ENCODE data around the gene POLR3K.

POLR3K gene

GRCh38 chr16:85407-85782, 32.0 kb upstream of the POLR3K start:
- no peak overlapping the region for H3K4me3 Mint-ChIP-seq
- no peaks in the 10 kb centered on the region for H3K9me3 Mint-ChIP-seq
- H3K4me1 Mint-ChIP-seq (ENCODE audit: low read depth) = peaks cover 42% of the 10 kb centered on the region
- H3K27me3 Mint-ChIP-seq = no peaks in the 10 kb centered on the region
- H3K36me3 Mint-ChIP-seq (ENCODE audit: low read depth) = peaks cover 77% of the 10 kb centered on the region
- peak overlapping the region; percentile 88 for H3K27ac Mint-ChIP-seq
- no peak for DNase-seq

GRCh38 chr16:84718-85406, 31.5 kb upstream of the POLR3K start:
- H3K27me3 Mint-ChIP-seq = no peaks in the 10 kb centered on the region
- peak overlapping the region; percentile 88 for H3K27ac Mint-ChIP-seq
- H3K4me1 Mint-ChIP-seq (ENCODE audit: low read depth) = peaks cover 45% of the 10 kb centered on the region
- peak overlapping the region; percentile 56 for H3K4me3 Mint-ChIP-seq
- H3K9me3 Mint-ChIP-seq = no peaks in the 10 kb centered on the region
- peak; percentile 75 for DNase-seq
- peaks cover 77% of the 10 kb centered on the region for H3K36me3 Mint-ChIP-seq (ENCODE audit: low read depth)

GRCh38 chr16:83781-84615, 30.6 kb upstream of the POLR3K start:
- H3K27me3 Mint-ChIP-seq = no peaks in the 10 kb centered on the region
- H3K36me3 Mint-ChIP-seq (ENCODE audit: low read depth) = peaks cover 79% of the 10 kb centered on the region
- peaks cover 53% of the 10 kb centered on the region for H3K4me1 Mint-ChIP-seq (ENCODE audit: low read depth)
- DNase-seq = no peak
- H3K4me3 Mint-ChIP-seq = peak overlapping the region; percentile 56
- no peaks in the 10 kb centered on the region for H3K9me3 Mint-ChIP-seq
- peak overlapping the region; percentile 88 for H3K27ac Mint-ChIP-seq

- no peak for DNase-seq
- Mint-ChIP-seq H3K4me1 (ENCODE audit: low read depth) (peaks cover 58% of the 10 kb centered on the region), H3K27me3 (no peaks in the 10 kb centered on the region), H3K4me3 (no peak overlapping the region), H3K9me3 (no peaks in the 10 kb centered on the region), H3K36me3 (ENCODE audit: low read depth) (peaks cover 77% of the 10 kb centered on the region), H3K27ac (peak overlapping the region; percentile 22)
These were observed 29.7 kb upstream of the POLR3K start for GRCh38 chr16:83060-83603.

GRCh38 chr16:79151-80054, 26.0 kb upstream of the POLR3K start:
- Mint-ChIP-seq H3K9me3 (no peaks in the 10 kb centered on the region), H3K27me3 (peaks cover 7% of the 10 kb centered on the region), H3K4me3 (peak overlapping the region; percentile 88), H3K4me1 (ENCODE audit: low read depth) (peaks cover 55% of the 10 kb centered on the region), H3K36me3 (ENCODE audit: low read depth) (peaks cover 41% of the 10 kb centered on the region), H3K27ac (peak overlapping the region; percentile 93)
- DNase-seq = no peak

GRCh38 chr16:78444-79150, 25.2 kb upstream of the POLR3K start:
- DNase-seq = no peak
- Mint-ChIP-seq H3K27me3 (peaks cover 15% of the 10 kb centered on the region), H3K27ac (peak overlapping the region; percentile 93), H3K4me1 (ENCODE audit: low read depth) (peaks cover 47% of the 10 kb centered on the region), H3K9me3 (no peaks in the 10 kb centered on the region), H3K4me3 (peak overlapping the region; percentile 88), H3K36me3 (ENCODE audit: low read depth) (peaks cover 33% of the 10 kb centered on the region)

GRCh38 chr16:77807-78443, 24.5 kb upstream of the POLR3K start, which contains the start of gene MPG:
Gene MPG, plus strand, starts transcription at chr16:78225. Its CDS starts 85 bp downstream, at chr16:78310.
- peak within 1 kb of the TSS; percentile 88 for H3K4me3 Mint-ChIP-seq
- peaks cover 28% of the 10 kb centered on the region for H3K36me3 Mint-ChIP-seq (ENCODE audit: low read depth)
- peaks cover 41% of the 10 kb centered on the region for H3K4me1 Mint-ChIP-seq (ENCODE audit: low read depth)
- peak within 1 kb of the TSS; percentile 93 for H3K27ac Mint-ChIP-seq
- peaks cover 22% of the 10 kb centered on the region for H3K27me3 Mint-ChIP-seq
- peak; percentile 92 for DNase-seq
- no peaks in the 10 kb centered on the region for H3K9me3 Mint-ChIP-seq

GRCh38 chr16:77273-77806, 23.9 kb upstream of the POLR3K start:
- Mint-ChIP-seq H3K9me3 (no peaks in the 10 kb centered on the region), H3K27ac (peak overlapping the region; percentile 79), H3K36me3 (ENCODE audit: low read depth) (peaks cover 26% of the 10 kb centered on the region), H3K27me3 (peaks cover 24% of the 10 kb centered on the region), H3K4me3 (peak overlapping the region; percentile 80), H3K4me1 (ENCODE audit: low read depth) (peaks cover 40% of the 10 kb centered on the region)
- peak; percentile 69 for DNase-seq

GRCh38 chr16:76535-77272, 23.3 kb upstream of the POLR3K start:
- H3K4me1 Mint-ChIP-seq (ENCODE audit: low read depth) = peaks cover 42% of the 10 kb centered on the region
- peak overlapping the region; percentile 79 for H3K27ac Mint-ChIP-seq
- H3K9me3 Mint-ChIP-seq = no peaks in the 10 kb centered on the region
- peak overlapping the region; percentile 80 for H3K4me3 Mint-ChIP-seq
- peaks cover 26% of the 10 kb centered on the region for H3K27me3 Mint-ChIP-seq
- DNase-seq = no peak
- H3K36me3 Mint-ChIP-seq (ENCODE audit: low read depth) = peaks cover 26% of the 10 kb centered on the region

- Mint-ChIP-seq H3K4me1 (ENCODE audit: low read depth) (peaks cover 41% of the 10 kb centered on the region), H3K36me3 (ENCODE audit: low read depth) (peaks cover 22% of the 10 kb centered on the region), H3K27ac (no peak overlapping the region), H3K9me3 (no peaks in the 10 kb centered on the region), H3K27me3 (peaks cover 33% of the 10 kb centered on the region), H3K4me3 (peak overlapping the region; percentile 80)
- no peak for DNase-seq
These were observed 22.4 kb upstream of the POLR3K start for GRCh38 chr16:75580-76501.

GRCh38 chr16:74747-75334, 21.4 kb upstream of the POLR3K start:
- H3K4me3 Mint-ChIP-seq = no peak overlapping the region
- H3K27me3 Mint-ChIP-seq = peaks cover 42% of the 10 kb centered on the region
- H3K9me3 Mint-ChIP-seq = no peaks in the 10 kb centered on the region
- peaks cover 35% of the 10 kb centered on the region for H3K4me1 Mint-ChIP-seq (ENCODE audit: low read depth)
- H3K27ac Mint-ChIP-seq = no peak overlapping the region
- H3K36me3 Mint-ChIP-seq (ENCODE audit: low read depth) = peaks cover 14% of the 10 kb centered on the region
- no peak for DNase-seq

Measured in activated T-cell treated with anti-CD3 and anti-CD28 coated beads, Interleukin-2, amount 50 U/mL, for 24 hours (primary cell).